ENCODE data around the gene CEP135. TPM values are rescaled to one million over a fixed set of nuclear protein-coding genes. Genes with fewer than 3 reads are reported as not detected.
A peak's percentile ranks its signal among the peaks of the same experiment; 100 is the strongest.

CEP135 gene
- total and polyA plus RNA-seq, 2 donors (not counting 1 experiment from before 2014, with no cell fraction given), result 4.6 to 5.9 TPM

DNA sequence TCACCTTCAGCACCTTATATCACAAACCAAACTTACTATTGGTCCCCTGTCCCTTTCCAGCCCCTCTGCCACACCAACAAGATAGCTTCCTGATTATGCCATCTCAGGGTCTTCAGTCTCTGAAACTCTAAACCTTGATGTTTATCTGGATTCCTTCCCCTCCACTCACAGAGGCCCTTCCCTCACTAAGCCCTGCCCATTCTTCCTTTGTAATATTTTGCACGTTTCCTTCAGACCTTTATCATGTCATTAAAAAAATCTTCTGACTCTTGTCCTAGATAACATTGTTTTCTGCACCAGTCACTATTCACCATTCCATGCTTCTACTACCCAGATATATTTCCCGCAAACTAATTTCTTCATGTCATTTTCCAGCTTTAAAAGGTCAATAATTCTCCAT lies 17.7 kb upstream of the CEP135 start:
- Histone ChIP-seq H3K4me3 (replicated peaks in 1 of 4; ENCODE audit: control extremely low read depth in 1 of 4, insufficient read depth in 1 of 4, low read depth in 3 of 4, low read length in 4 of 4) (no peak overlapping the region), H4K20me1 (ENCODE audit: control insufficient read depth, extremely low read depth, insufficient read depth, low read length) (no peaks in the 10 kb centered on the region), H2AFZ (ENCODE audit: low read length) (no peak overlapping the region), H3K9ac (ENCODE audit: insufficient read depth, low read length) (no peak overlapping the region), H3K4me1 (ENCODE audit: control insufficient read depth, extremely low read depth, insufficient read depth, low read length) (no peaks in the 10 kb centered on the region), H3K27ac (ENCODE audit: insufficient read depth, low read length) (no peak overlapping the region), H3K4me2 (ENCODE audit: extremely low read depth, insufficient read depth, low read length) (no peak overlapping the region), H3K79me2 (ENCODE audit: control insufficient read depth, insufficient read depth, low read length) (no peaks in the 10 kb centered on the region), H3K9me3 (ENCODE audit: control insufficient read depth, insufficient read depth, low read depth, low read length) (no peaks in the 10 kb centered on the region), H3K36me3 (ENCODE audit: control insufficient read depth, insufficient read depth, low read length) (no peaks in the 10 kb centered on the region), H3K27me3 (ENCODE audit: control insufficient read depth, insufficient read depth, low read length) (no peaks in the 10 kb centered on the region)
- TF ChIP-seq, protein P1, sequence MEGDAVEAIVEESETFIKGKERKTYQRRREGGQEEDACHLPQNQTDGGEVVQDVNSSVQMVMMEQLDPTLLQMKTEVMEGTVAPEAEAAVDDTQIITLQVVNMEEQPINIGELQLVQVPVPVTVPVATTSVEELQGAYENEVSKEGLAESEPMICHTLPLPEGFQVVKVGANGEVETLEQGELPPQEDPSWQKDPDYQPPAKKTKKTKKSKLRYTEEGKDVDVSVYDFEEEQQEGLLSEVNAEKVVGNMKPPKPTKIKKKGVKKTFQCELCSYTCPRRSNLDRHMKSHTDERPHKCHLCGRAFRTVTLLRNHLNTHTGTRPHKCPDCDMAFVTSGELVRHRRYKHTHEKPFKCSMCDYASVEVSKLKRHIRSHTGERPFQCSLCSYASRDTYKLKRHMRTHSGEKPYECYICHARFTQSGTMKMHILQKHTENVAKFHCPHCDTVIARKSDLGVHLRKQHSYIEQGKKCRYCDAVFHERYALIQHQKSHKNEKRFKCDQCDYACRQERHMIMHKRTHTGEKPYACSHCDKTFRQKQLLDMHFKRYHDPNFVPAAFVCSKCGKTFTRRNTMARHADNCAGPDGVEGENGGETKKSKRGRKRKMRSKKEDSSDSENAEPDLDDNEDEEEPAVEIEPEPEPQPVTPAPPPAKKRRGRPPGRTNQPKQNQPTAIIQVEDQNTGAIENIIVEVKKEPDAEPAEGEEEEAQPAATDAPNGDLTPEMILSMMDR (conservative IDR thresholded peaks at IDR 0.05 in 1 of 2, IDR thresholded peaks at IDR 0.05 in 1 of 2; ENCODE audit: low read depth in 1 of 2, low read length in 2 of 2), result no peak
- no peak for TF ChIP-seq EZH2 (IDR thresholded peaks at IDR 0.05; ENCODE audit: low read length, missing control alignments)
- no peak for DNase-seq (ENCODE audit: low read depth in 2 of 2)

DNA sequence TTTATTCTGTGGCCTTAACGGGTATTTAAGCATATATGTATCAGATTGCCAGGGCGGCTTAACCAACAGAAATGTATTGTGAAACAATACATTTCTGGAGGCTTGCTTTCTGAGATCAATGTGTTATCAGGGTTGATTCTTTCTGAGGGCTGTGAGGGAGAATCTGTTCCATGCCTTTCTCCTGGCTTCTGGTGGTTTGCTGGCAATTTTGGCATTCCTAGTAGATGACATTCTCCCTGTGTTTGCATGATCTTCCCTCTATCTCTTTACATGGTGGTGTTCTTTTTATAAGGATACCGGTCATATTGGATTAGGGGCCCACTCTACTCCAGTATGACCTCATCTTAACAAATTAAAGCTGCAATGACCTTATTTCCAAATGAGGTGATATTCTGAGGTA lies 16.9 kb upstream of the CEP135 start:
- Histone ChIP-seq H2AFZ (ENCODE audit: low read length) (no peak overlapping the region), H3K4me3 (replicated peaks in 1 of 4; ENCODE audit: control extremely low read depth in 1 of 4, insufficient read depth in 1 of 4, low read depth in 3 of 4, low read length in 4 of 4) (no peak overlapping the region), H3K9me3 (ENCODE audit: control insufficient read depth, insufficient read depth, low read depth, low read length) (no peaks in the 10 kb centered on the region), H3K4me1 (ENCODE audit: control insufficient read depth, extremely low read depth, insufficient read depth, low read length) (no peaks in the 10 kb centered on the region), H3K36me3 (ENCODE audit: control insufficient read depth, insufficient read depth, low read length) (no peaks in the 10 kb centered on the region), H3K79me2 (ENCODE audit: control insufficient read depth, insufficient read depth, low read length) (no peaks in the 10 kb centered on the region), H3K27ac (ENCODE audit: insufficient read depth, low read length) (no peak overlapping the region), H3K27me3 (ENCODE audit: control insufficient read depth, insufficient read depth, low read length) (no peaks in the 10 kb centered on the region), H3K4me2 (ENCODE audit: extremely low read depth, insufficient read depth, low read length) (no peak overlapping the region), H4K20me1 (ENCODE audit: control insufficient read depth, extremely low read depth, insufficient read depth, low read length) (no peaks in the 10 kb centered on the region), H3K9ac (ENCODE audit: insufficient read depth, low read length) (no peak overlapping the region)
- DNase-seq (ENCODE audit: low read depth in 2 of 2), result peak in 1 of 2 donors; percentile 61
- TF ChIP-seq, protein P1 (conservative IDR thresholded peaks at IDR 0.05 in 1 of 2, IDR thresholded peaks at IDR 0.05 in 1 of 2; ENCODE audit: low read depth in 1 of 2, low read length in 2 of 2), result no peak
- TF ChIP-seq EZH2 (IDR thresholded peaks at IDR 0.05; ENCODE audit: low read length, missing control alignments), result no peak

DNA sequence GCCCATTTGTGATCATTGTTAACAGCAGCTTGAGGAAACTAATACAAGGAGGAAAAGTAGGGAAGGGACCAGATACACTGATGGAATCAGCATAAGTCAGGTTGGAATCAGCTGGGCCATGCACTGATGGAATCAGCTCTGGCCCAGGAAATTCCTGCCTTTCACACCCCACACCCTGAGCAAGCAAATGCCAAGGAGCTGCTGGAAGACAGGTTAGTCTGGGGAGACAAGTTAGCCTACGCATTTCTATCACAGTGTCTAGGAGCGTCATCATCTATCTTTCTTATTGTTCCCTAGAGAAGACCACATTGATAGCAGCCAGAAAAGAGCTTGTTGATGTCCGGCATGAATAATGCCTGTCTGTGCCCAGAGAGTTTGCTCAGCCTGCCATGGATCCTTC lies 16.2 kb upstream of the CEP135 start:
- H3K27ac ChIP-seq (ENCODE audit: insufficient read depth, low read length), result no peak overlapping the region
- no peak overlapping the region for H3K9ac ChIP-seq (ENCODE audit: insufficient read depth, low read length)
- H3K4me2 ChIP-seq (ENCODE audit: extremely low read depth, insufficient read depth, low read length), result no peak overlapping the region
- no peak for DNase-seq (ENCODE audit: low read depth in 2 of 2)
- TF ChIP-seq, protein P1 (conservative IDR thresholded peaks at IDR 0.05 in 1 of 2, IDR thresholded peaks at IDR 0.05 in 1 of 2; ENCODE audit: low read depth in 1 of 2, low read length in 2 of 2), result no peak
- no peak for TF ChIP-seq EZH2 (IDR thresholded peaks at IDR 0.05; ENCODE audit: low read length, missing control alignments)
- H3K36me3 ChIP-seq (ENCODE audit: control insufficient read depth, insufficient read depth, low read length), result no peaks in the 10 kb centered on the region
- H3K27me3 ChIP-seq (ENCODE audit: control insufficient read depth, insufficient read depth, low read length), result no peaks in the 10 kb centered on the region
- no peak overlapping the region for H3K4me3 ChIP-seq (replicated peaks in 1 of 4; ENCODE audit: control extremely low read depth in 1 of 4, insufficient read depth in 1 of 4, low read depth in 3 of 4, low read length in 4 of 4)
- no peak overlapping the region for H2AFZ ChIP-seq (ENCODE audit: low read length)
- H3K79me2 ChIP-seq (ENCODE audit: control insufficient read depth, insufficient read depth, low read length), result no peaks in the 10 kb centered on the region
- no peaks in the 10 kb centered on the region for H3K4me1 ChIP-seq (ENCODE audit: control insufficient read depth, extremely low read depth, insufficient read depth, low read length)
- no peaks in the 10 kb centered on the region for H3K9me3 ChIP-seq (ENCODE audit: control insufficient read depth, insufficient read depth, low read depth, low read length)
- no peaks in the 10 kb centered on the region for H4K20me1 ChIP-seq (ENCODE audit: control insufficient read depth, extremely low read depth, insufficient read depth, low read length)

Data from fibroblast of lung (primary cell).